GM23338 (cell line): ENCODE results near the gene SMAD1. TPM values are rescaled to one million over a fixed set of nuclear protein-coding genes. Genes with fewer than 3 reads are reported as not detected.

Experiments used
- CREB1 ChIP-seq: fragments of 250-450 bp; sonication (Bioruptor Pico); IDR thresholded peaks from 2 replicates; pipeline ENCODE4 v1.5.0; 2020; ENCODE audit warnings: low read depth, mild to moderate bottlenecking, moderate library complexity
- CTCF ChIP-seq, 2 experiments: fragments of 200-600 bp in 1 of 2; sonication (generic) in 1 of 2; conservative IDR thresholded peaks; 2 replicates each; pipeline versions ENCODE4 v1.5.1 to v1.6.1; 2016 to 2017; ENCODE audit warnings: antibody characterized with exemption in 2 of 2, low read depth in 2 of 2, mild to moderate bottlenecking in 2 of 2, moderate library complexity in 1 of 2
- ETS1 ChIP-seq: IDR thresholded peaks from 2 replicates; pipeline ENCODE4 v1.6.1; 2016; ENCODE audit warnings: antibody characterized with exemption
- JUNB ChIP-seq: IDR thresholded peaks from one replicate; pipeline ENCODE4 v1.6.1; 2016; ENCODE audit warnings: antibody characterized with exemption; ENCODE audit not compliant: unreplicated experiment
- NANOG ChIP-seq: IDR thresholded peaks from 2 replicates; pipeline ENCODE4 v1.6.1; 2016; ENCODE audit warnings: antibody characterized with exemption, borderline replicate concordance
- POLR2AphosphoS5 ChIP-seq: IDR thresholded peaks from 2 replicates; pipeline ENCODE4 v1.6.1; 2016; ENCODE audit warnings: antibody characterized with exemption, low read depth
- STAT1 ChIP-seq: IDR thresholded peaks from one replicate; pipeline ENCODE4 v1.6.1; 2016; ENCODE audit warnings: antibody characterized with exemption; ENCODE audit not compliant: unreplicated experiment
- ZNF114 ChIP-seq: fragments of 250-450 bp; sonication (Bioruptor Pico); IDR thresholded peaks from 2 replicates; pipeline ENCODE4 v1.5.0; 2020; ENCODE audit warnings: mild to moderate bottlenecking, moderate library complexity
- ZNF331 ChIP-seq: fragments of 250-450 bp; sonication (Bioruptor Pico); IDR thresholded peaks from 2 replicates; pipeline ENCODE4 v1.5.0; 2020; ENCODE audit warnings: low read depth, mild to moderate bottlenecking, moderate library complexity
- ZNF462 ChIP-seq: fragments of 250-450 bp; sonication (Bioruptor Pico); IDR thresholded peaks from 2 replicates; pipeline ENCODE4 v1.5.0; 2020; ENCODE audit warnings: mild to moderate bottlenecking, moderate library complexity
- polyA plus RNA-seq: library from polyadenylated mRNA; unstranded; fragments of >200 nt; fragmentation: Nextera tagmentation; extraction: Ambion mirVana; gene quantifications from 2 replicates; pipeline ENCODE4 v1.2.1, GENCODE V29; 2016
- total RNA-seq: library from RNA; depleted of rRNA; stranded (reverse); fragments of >200 nt; shearing (Covaris generic); gene quantifications from 2 replicates; pipeline ENCODE4 v1.2.3, GENCODE V29; 2014

The SMAD1 gene
- total and polyA plus RNA-seq, 2 experiments from 2014 or later, result 19.8 to 33.6 TPM

- TF ChIP-seq ZNF462 (CRISPR knock-in tag) (no peak), STAT1 (no peak), ZNF331 (CRISPR knock-in tag) (no peak), NANOG (no peak), POLR2AphosphoS5 (no peak), JUNB (no peak), CTCF (conservative IDR thresholded peaks at IDR 0.05; ENCODE audit: low read depth in 2 of 2) (no peak), CREB1 (CRISPR knock-in tag) (no peak), ZNF114 (CRISPR knock-in tag) (no peak), ETS1 (no peak)
Measured at GRCh38 chr4:145541346-145541745, 59.7 kb downstream of the SMAD1 start (continued).
